ENCODE results near the gene TIAL1. TPM values are rescaled to one million over a fixed set of nuclear protein-coding genes. Genes with fewer than 3 reads are reported as not detected.
A peak's percentile ranks its signal among the peaks of the same experiment; 100 is the strongest.

Gene TIAL1
- total and polyA plus RNA-seq, 2 donors (not counting 3 experiments of a cell fraction or from before 2014, with no cell fraction given), result 57.7 to 150 TPM

- TF ChIP-seq CTCF (IDR thresholded peaks at IDR 0.05; ENCODE audit: extremely low read depth in 1 of 2, insufficient read depth in 1 of 2, low read depth in 1 of 2, low read length in 2 of 2) (peak; percentile 66 to 68), MYC (IDR thresholded peaks at IDR 0.05; ENCODE audit: low read depth, low read length) (no peak)
- Histone ChIP-seq H4K20me1 (replicated peaks; ENCODE audit: control insufficient read depth, extremely low read depth, insufficient read depth, low read length) (no peaks in the 10 kb centered on the region), H3K9ac (replicated peaks; ENCODE audit: extremely low read depth, insufficient read depth, low read length) (no peak overlapping the region), H3K9me3 (replicated peaks; ENCODE audit: control insufficient read depth, insufficient read depth, low read length) (no peaks in the 10 kb centered on the region), H3K4me2 (ENCODE audit: insufficient read depth, low read length) (no peak overlapping the region), H3K4me1 (ENCODE audit: control insufficient read depth, extremely low read depth, insufficient read depth, low read length) (no peaks in the 10 kb centered on the region), H3K9me1 (replicated peaks; ENCODE audit: control insufficient read depth, extremely low read depth, insufficient read depth, low read length) (no peaks in the 10 kb centered on the region), H3K4me3 (replicated peaks in 1 of 3; ENCODE audit: insufficient read depth in 1 of 3, low read depth in 1 of 3, low read length in 3 of 3) (no peak overlapping the region), H3K79me2 (ENCODE audit: control insufficient read depth, insufficient read depth, low read length) (no peaks in the 10 kb centered on the region), H3K27ac (ENCODE audit: insufficient read depth, low read depth, low read length) (no peak overlapping the region), H3K36me3 (ENCODE audit: control insufficient read depth in 2 of 2, extremely low read depth in 1 of 2, insufficient read depth in 2 of 2, low read length in 2 of 2) (no peaks in the 10 kb centered on the region), H3K27me3 (ENCODE audit: control insufficient read depth in 2 of 2, insufficient read depth in 2 of 2, low read length in 2 of 2) (no peaks in the 10 kb centered on the region), H2AFZ (ENCODE audit: low read depth, low read length) (peak overlapping the region; percentile 32)
- DNase-seq (ENCODE audit: low read depth, low spot score) (peak; percentile 42), FAIRE-seq (peak; percentile 80)
- CTCF ChIA-PET, result interaction anchor here (0.7 to 2.7 kb wide), 38 partner anchors 8 to 728 kb away, joined by 3 to 33 read pairs (median 5); partner anchors contain the start of genes BAG3, INPP5F, SEC23IP and TIAL1
- no TSS peak for BruUV-seq (replicated peaks)
- intact Hi-C loops (cut with micrococcal nuclease), result loop anchor here (1.0 to 2.0 kb wide), 4 partner anchors 20 to 251 kb away; partner anchors contain the start of gene BAG3
- POLR2A ChIA-PET, result interaction anchor here (1.2 kb wide), 1 partner anchor 43 kb away, joined by 3 read pairs; the partner anchor contains the start of gene BAG3
- dilution Hi-C loops (cut with MboI; ENCODE audit: extremely low pct_ligation_motif_present, low sequenced_read_pairs), result no loop called here
Observed at GRCh38 chr10:119608316-119609155, 11.8 kb upstream of the TIAL1 start.

GRCh38 chr10:119604468-119604867 lies 7.7 kb upstream of the TIAL1 start:
- Histone ChIP-seq H2AFZ (ENCODE audit: low read depth, low read length) (no peak overlapping the region), H3K9me3 (replicated peaks; ENCODE audit: control insufficient read depth, insufficient read depth, low read length) (no peaks in the 10 kb centered on the region), H3K4me3 (replicated peaks in 1 of 3; ENCODE audit: insufficient read depth in 1 of 3, low read depth in 1 of 3, low read length in 3 of 3) (no peak overlapping the region), H3K4me1 (ENCODE audit: control insufficient read depth, extremely low read depth, insufficient read depth, low read length) (no peaks in the 10 kb centered on the region), H4K20me1 (replicated peaks; ENCODE audit: control insufficient read depth, extremely low read depth, insufficient read depth, low read length) (no peaks in the 10 kb centered on the region), H3K27me3 (ENCODE audit: control insufficient read depth in 2 of 2, insufficient read depth in 2 of 2, low read length in 2 of 2) (no peaks in the 10 kb centered on the region), H3K9ac (replicated peaks; ENCODE audit: extremely low read depth, insufficient read depth, low read length) (no peak overlapping the region), H3K4me2 (ENCODE audit: insufficient read depth, low read length) (no peak overlapping the region), H3K27ac (ENCODE audit: insufficient read depth, low read depth, low read length) (no peak overlapping the region), H3K36me3 (ENCODE audit: control insufficient read depth in 2 of 2, extremely low read depth in 1 of 2, insufficient read depth in 2 of 2, low read length in 2 of 2) (no peaks in the 10 kb centered on the region), H3K9me1 (replicated peaks; ENCODE audit: control insufficient read depth, extremely low read depth, insufficient read depth, low read length) (no peaks in the 10 kb centered on the region), H3K79me2 (ENCODE audit: control insufficient read depth, insufficient read depth, low read length) (no peaks in the 10 kb centered on the region)
- dilution Hi-C loops (cut with MboI; ENCODE audit: extremely low pct_ligation_motif_present, low sequenced_read_pairs) (no loop called here), intact Hi-C loops (cut with micrococcal nuclease) (no loop called here)
- no TSS peak for BruUV-seq (replicated peaks)
- TF ChIP-seq EZH2 (IDR thresholded peaks at IDR 0.05; ENCODE audit: borderline replicate concordance, low read depth, low read length, severe bottlenecking) (no peak), GATA2 (IDR thresholded peaks at IDR 0.05; ENCODE audit: insufficient read depth, insufficient read length, low read depth, low read length) (no peak), POLR2A (IDR thresholded peaks at IDR 0.05; ENCODE audit: low read depth, low read length) (no peak), FOS (IDR thresholded peaks at IDR 0.05; ENCODE audit: borderline replicate concordance, insufficient read depth, low read length) (no peak), JUN (IDR thresholded peaks at IDR 0.05; ENCODE audit: borderline replicate concordance, insufficient read depth, insufficient read length, low read depth) (no peak), POLR2AphosphoS5 (IDR thresholded peaks at IDR 0.05; ENCODE audit: insufficient read depth, low read depth, low read length) (no peak), MYC (IDR thresholded peaks at IDR 0.05; ENCODE audit: low read depth, low read length) (no peak), MAX (IDR thresholded peaks at IDR 0.05; ENCODE audit: insufficient read depth, insufficient read length) (no peak), CTCF (IDR thresholded peaks at IDR 0.05; ENCODE audit: extremely low read depth in 1 of 2, insufficient read depth in 1 of 2, low read depth in 1 of 2, low read length in 2 of 2) (no peak)
- no peak for FAIRE-seq
- ChIA-PET CTCF (interaction anchor here (1.3 kb wide), 1 partner anchor 405 kb away, joined by 4 read pairs; no protein-coding TSS in a partner anchor), POLR2A (no interaction called here)
- DNase-seq (ENCODE audit: low read depth, low spot score), result no peak

All from endothelial cell of umbilical vein (primary cell).